ENCODE results near the gene CATSPER4. TPM values are rescaled to one million over a fixed set of nuclear protein-coding genes. Genes with fewer than 3 reads are reported as not detected.

Gene CATSPER4
- total and polyA plus RNA-seq, 2 donors (not counting 1 experiment from before 2014, with no cell fraction given): not detected

- Histone ChIP-seq H3K27me3 (replicated peaks in 1 of 4; ENCODE audit: control extremely low read depth in 1 of 4, control insufficient read depth in 3 of 4, insufficient read depth in 4 of 4, low read length in 3 of 4) (no peaks in the 10 kb centered on the region), H3K36me3 (replicated peaks in 1 of 2; ENCODE audit: control extremely low read depth in 1 of 2, control insufficient read depth in 1 of 2, extremely low read depth in 1 of 2, insufficient read depth in 2 of 2, low read length in 1 of 2) (no peaks in the 10 kb centered on the region), H3K9me3 (ENCODE audit: control extremely low read depth in 1 of 3, control insufficient read depth in 2 of 3, insufficient read depth in 1 of 3, low read length in 2 of 3) (no peaks in the 10 kb centered on the region), H4K20me1 (ENCODE audit: control insufficient read depth, insufficient read depth, low read length, poor library complexity, severe bottlenecking) (no peaks in the 10 kb centered on the region), H3K9ac (ENCODE audit: low read length) (peak overlapping the region; percentile 84), H3K4me1 (ENCODE audit: control insufficient read depth in 2 of 2, insufficient read depth in 2 of 2, low read length in 2 of 2) (peaks cover 11 to 16% of the 10 kb centered on the region in 2 donors), H3K4me2 (replicated peaks; ENCODE audit: low read depth, low read length, poor library complexity, severe bottlenecking) (peak overlapping the region; percentile 94), H3K27ac (ENCODE audit: low read length in 2 of 2) (peak overlapping the region; percentile 59 to 86), H3K79me2 (ENCODE audit: control insufficient read depth, insufficient read depth, low read length) (peaks cover 38% of the 10 kb centered on the region), H2AFZ (ENCODE audit: insufficient read depth, low read depth, low read length, poor library complexity, severe bottlenecking) (peak overlapping the region; percentile 99), H3K4me3 (ENCODE audit: control extremely low read depth in 1 of 5, extremely low read depth in 1 of 5, insufficient read depth in 1 of 5, low read depth in 2 of 5, low read length in 4 of 5) (peak overlapping the region; percentile 62 to 93 (median 81))
- Mint-ChIP-seq H3K27ac (peak overlapping the region; percentile 95), H3K27me3 (no peaks in the 10 kb centered on the region), H3K9me3 (ENCODE audit: insufficient read depth) (no peaks in the 10 kb centered on the region), H3K4me1 (peaks cover 27% of the 10 kb centered on the region), H3K4me3 (peak overlapping the region; percentile 97)
- ChIA-PET CTCF (interaction anchor here (0.6 to 5.8 kb wide), 28 partner anchors 10 to 202 kb away, joined by 3 to 43 read pairs (median 5); partner anchors contain the start of genes CD52, DHDDS, SH3BGRL3 and ZNF593), POLR2A (interaction anchor here (0.6 to 2.9 kb wide), 7 partner anchors 16 to 87 kb away, joined by 3 to 17 read pairs (median 5); partner anchors contain the start of genes CD52 and ZNF593)
- no peak for ATAC-seq (ENCODE audit: low read depth)
- 2% methylated on average over 23 of the region's 30 CpGs for WGBS (ENCODE audit: insufficient coverage)
- no peak for TF ChIP-seq EZH2 (IDR thresholded peaks at IDR 0.05; ENCODE audit: borderline replicate concordance, insufficient read depth, low read depth, low read length, poor library complexity, severe bottlenecking)
- TF ChIP-seq CTCF (IDR thresholded peaks at IDR 0.05): no peak
- intact Hi-C loops (cut with micrococcal nuclease): loop anchor here (1.0 to 5.0 kb wide), 9 partner anchors 40 to 197 kb away; partner anchors contain the start of genes DHDDS, PDIK1L and ZNF593
- DNase-seq: peak; percentile 62
Observed at GRCh38 chr1:26234644-26235370, 44.4 kb downstream of the CATSPER4 start.

Data from B cell (primary cell).